Fibroblast of skin of scalp (primary cell): Measurements from ENCODE around the gene MAVS.
A peak's percentile ranks its signal among the peaks of the same experiment; 100 is the strongest.

ENCODE experiments used
- DNase-seq: peaks from one replicate; pipeline ENCODE4 v3.0.0-alpha.2; 2013

Gene MAVS

GRCh38 chr20:3911956-3912355, 65.3 kb downstream of the MAVS start:
- DNase-seq = no peak

GRCh38 chr20:3914446-3914845, 67.8 kb downstream of the MAVS start:
- DNase-seq = no peak

GRCh38 chr20:3915691-3916090, 69.1 kb downstream of the MAVS start:
- no peak for DNase-seq

- DNase-seq = no peak
These were observed 69.7 kb downstream of the MAVS start for GRCh38 chr20:3916364-3916763.

GRCh38 chr20:3919352-3919751, 72.7 kb downstream of the MAVS start:
- DNase-seq = no peak

GRCh38 chr20:3922223-3922982, 75.8 kb downstream of the MAVS start:
- no peak for DNase-seq

GRCh38 chr20:3922983-3923339, 76.3 kb downstream of the MAVS start:
- no peak for DNase-seq

GRCh38 chr20:3923818-3924217, 77.2 kb downstream of the MAVS start:
- DNase-seq = peak; percentile 35

- DNase-seq = no peak
These were observed 77.9 kb downstream of the MAVS start for GRCh38 chr20:3924304-3925112.

GRCh38 chr20:3925113-3925695, 78.6 kb downstream of the MAVS start:
- no peak for DNase-seq
